PFSK-1 (cell line): Measurements from ENCODE around the gene CAMK1D.

Source experiments
- FOXP2 ChIP-seq: optimal IDR thresholded peaks from 2 replicates; pipeline ENCODE3; 2011; ENCODE audit warnings: borderline replicate concordance, control low read depth, inconsistent platforms; ENCODE audit not compliant: insufficient read depth; ENCODE audit errors: extremely low read length, extremely low read depth
- POLR2AphosphoS5 ChIP-seq: IDR thresholded peaks from 2 replicates; pipeline ENCODE4 v1.6.1; 2012; ENCODE audit warnings: low read depth, mild to moderate bottlenecking, control low read depth, low read length, moderate library complexity
- SIN3A ChIP-seq: IDR thresholded peaks from 2 replicates; pipeline ENCODE4 v1.6.1; 2012; ENCODE audit warnings: mild to moderate bottlenecking, low read length, moderate library complexity, borderline replicate concordance; ENCODE audit not compliant: insufficient read depth
- TAF1 ChIP-seq: IDR thresholded peaks from 2 replicates; pipeline ENCODE4 v1.6.1; 2012; ENCODE audit warnings: low read length, control low read depth, borderline replicate concordance; ENCODE audit not compliant: insufficient read depth
- TF ChIP-seq, protein P1 (sequence below), 2 experiments: IDR thresholded peaks; 2 replicates each; pipeline versions ENCODE4 v1.6.1 to v1.8.0; 2011 to 2012; ENCODE audit warnings: low read depth in 2 of 2, low read length in 2 of 2, control low read depth in 1 of 2, inconsistent platforms in 1 of 2, mild to moderate bottlenecking in 1 of 2, moderate library complexity in 1 of 2; ENCODE audit not compliant: insufficient read depth in 1 of 2

Gene CAMK1D

DNA sequence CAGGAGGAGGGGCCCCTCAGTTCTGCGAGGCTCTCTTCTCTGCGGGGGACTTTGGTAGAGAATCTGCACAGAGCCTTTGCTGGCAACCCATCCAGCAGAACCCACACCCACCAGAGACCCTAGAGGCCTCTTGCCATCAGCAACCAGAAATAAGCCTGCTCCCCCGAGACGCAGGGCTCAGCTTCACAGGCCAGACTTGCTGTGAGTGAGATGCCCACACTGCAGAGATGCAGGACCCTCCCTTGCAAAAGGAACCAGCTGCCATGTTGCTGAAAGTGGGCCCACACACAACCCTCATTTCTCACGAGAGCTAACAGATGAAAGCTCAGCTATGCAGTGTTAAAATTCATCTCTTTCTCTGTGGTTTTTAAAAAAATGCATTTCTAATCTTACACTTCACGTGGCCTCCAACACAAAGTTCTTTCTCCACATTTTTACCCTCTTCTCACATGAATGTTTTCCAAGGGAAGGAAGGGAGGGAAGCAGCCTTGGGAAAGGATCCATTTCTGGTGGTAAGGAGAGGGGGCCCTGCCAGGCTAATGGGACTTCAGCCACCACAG lies 480.6 kb downstream of the CAMK1D start:
- no peak for TF ChIP-seq POLR2AphosphoS5
- no peak for TF ChIP-seq FOXP2
- no peak for TF ChIP-seq TAF1
- no peak for TF ChIP-seq SIN3A
- TF ChIP-seq, protein P1, sequence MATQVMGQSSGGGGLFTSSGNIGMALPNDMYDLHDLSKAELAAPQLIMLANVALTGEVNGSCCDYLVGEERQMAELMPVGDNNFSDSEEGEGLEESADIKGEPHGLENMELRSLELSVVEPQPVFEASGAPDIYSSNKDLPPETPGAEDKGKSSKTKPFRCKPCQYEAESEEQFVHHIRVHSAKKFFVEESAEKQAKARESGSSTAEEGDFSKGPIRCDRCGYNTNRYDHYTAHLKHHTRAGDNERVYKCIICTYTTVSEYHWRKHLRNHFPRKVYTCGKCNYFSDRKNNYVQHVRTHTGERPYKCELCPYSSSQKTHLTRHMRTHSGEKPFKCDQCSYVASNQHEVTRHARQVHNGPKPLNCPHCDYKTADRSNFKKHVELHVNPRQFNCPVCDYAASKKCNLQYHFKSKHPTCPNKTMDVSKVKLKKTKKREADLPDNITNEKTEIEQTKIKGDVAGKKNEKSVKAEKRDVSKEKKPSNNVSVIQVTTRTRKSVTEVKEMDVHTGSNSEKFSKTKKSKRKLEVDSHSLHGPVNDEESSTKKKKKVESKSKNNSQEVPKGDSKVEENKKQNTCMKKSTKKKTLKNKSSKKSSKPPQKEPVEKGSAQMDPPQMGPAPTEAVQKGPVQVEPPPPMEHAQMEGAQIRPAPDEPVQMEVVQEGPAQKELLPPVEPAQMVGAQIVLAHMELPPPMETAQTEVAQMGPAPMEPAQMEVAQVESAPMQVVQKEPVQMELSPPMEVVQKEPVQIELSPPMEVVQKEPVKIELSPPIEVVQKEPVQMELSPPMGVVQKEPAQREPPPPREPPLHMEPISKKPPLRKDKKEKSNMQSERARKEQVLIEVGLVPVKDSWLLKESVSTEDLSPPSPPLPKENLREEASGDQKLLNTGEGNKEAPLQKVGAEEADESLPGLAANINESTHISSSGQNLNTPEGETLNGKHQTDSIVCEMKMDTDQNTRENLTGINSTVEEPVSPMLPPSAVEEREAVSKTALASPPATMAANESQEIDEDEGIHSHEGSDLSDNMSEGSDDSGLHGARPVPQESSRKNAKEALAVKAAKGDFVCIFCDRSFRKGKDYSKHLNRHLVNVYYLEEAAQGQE (IDR thresholded peaks at IDR 0.05; ENCODE audit: insufficient read depth in 1 of 2, low read depth in 2 of 2, low read length in 2 of 2) = no peak

- TF ChIP-seq POLR2AphosphoS5 (no peak), SIN3A (no peak), FOXP2 (no peak), TAF1 (no peak)
- TF ChIP-seq, protein P1 (IDR thresholded peaks at IDR 0.05; ENCODE audit: insufficient read depth in 1 of 2, low read depth in 2 of 2, low read length in 2 of 2) = no peak
Observed at GRCh38 chr10:12832096-12832495, 482.7 kb downstream of the CAMK1D start.

- TF ChIP-seq SIN3A (no peak), TAF1 (no peak), POLR2AphosphoS5 (no peak), FOXP2 (no peak)
- TF ChIP-seq, protein P1 (IDR thresholded peaks at IDR 0.05; ENCODE audit: insufficient read depth in 1 of 2, low read depth in 2 of 2, low read length in 2 of 2) = no peak
Observed at GRCh38 chr10:12833451-12833850, 484.1 kb downstream of the CAMK1D start.

DNA sequence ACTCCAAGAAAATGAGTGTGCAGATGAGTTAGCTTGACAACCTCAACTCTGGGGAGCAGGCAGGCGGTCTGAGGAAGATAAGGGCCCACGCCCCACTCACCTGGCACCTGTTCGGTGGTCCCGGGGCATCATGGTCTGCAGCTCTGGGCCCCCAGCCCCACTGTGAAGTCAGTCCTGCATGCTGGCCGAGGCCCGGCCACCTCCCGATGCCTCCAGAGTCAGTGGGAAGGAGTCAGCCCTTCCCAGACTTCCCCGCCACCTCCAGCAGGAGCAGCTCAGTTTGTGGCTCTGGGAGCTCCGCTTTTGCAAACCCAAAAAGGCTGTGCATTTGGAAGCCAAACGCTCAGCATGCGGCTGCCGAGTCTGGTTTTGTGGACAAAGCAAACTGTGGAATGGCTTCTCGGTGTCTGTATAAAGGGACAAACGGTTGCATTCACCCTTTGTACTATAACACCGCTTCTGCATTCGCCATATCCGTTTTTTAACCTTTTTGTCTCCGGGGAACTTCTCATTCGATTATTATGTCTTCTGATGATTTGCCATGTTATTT lies 484.8 kb downstream of the CAMK1D start:
- TF ChIP-seq, protein P1 (IDR thresholded peaks at IDR 0.05; ENCODE audit: insufficient read depth in 1 of 2, low read depth in 2 of 2, low read length in 2 of 2) = no peak
- no peak for TF ChIP-seq FOXP2
- no peak for TF ChIP-seq POLR2AphosphoS5

DNA sequence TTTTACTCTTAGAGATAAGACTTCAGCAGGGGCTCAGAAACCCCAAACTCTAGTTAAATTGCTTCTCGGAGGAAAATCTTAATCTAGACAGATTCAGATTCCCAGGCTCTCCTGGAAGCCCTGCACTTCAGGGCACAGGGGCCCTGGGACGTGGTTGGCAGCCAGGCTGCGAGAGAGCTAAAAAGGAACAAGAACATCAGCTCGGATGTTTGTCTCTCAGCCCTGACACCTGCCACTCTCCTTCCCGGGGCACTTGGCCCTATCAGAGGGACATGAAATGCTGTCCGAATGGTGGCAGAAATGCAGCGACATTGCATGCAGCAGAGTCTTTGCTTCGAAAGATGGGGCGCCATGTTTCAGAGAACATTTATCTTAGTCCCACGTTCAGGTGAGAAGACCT lies 485.4 kb downstream of the CAMK1D start:
- TF ChIP-seq POLR2AphosphoS5 = no peak
- no peak for TF ChIP-seq FOXP2
- TF ChIP-seq TAF1 = no peak
- TF ChIP-seq, protein P1 (IDR thresholded peaks at IDR 0.05; ENCODE audit: insufficient read depth in 1 of 2, low read depth in 2 of 2, low read length in 2 of 2) = no peak
- TF ChIP-seq SIN3A = no peak
